A673 (cell line): ENCODE data around the gene SAP30. TPM values are rescaled to one million over a fixed set of nuclear protein-coding genes. Genes with fewer than 3 reads are reported as not detected.

ENCODE experiments used
- BruUV-seq: library from RNA; stranded (reverse); fragments of 400-500 nt; replicated peaks from 2 replicates; lab custom pipeline; 2021; lab: Mats Ljungman, UMichigan
- CTCF ChIA-PET: fragments of 300-600 bp; sonication (Branson Sonifier 250); formaldehyde crosslinking; loops from one replicate; lab custom pipeline; 2022; ENCODE audit warnings: antibody characterized with exemption; lab: Charles Lee
- POLR2A ChIA-PET: fragments of 300-600 bp; sonication (Branson Sonifier 250); formaldehyde crosslinking; loops from one replicate; lab custom pipeline; 2022; ENCODE audit warnings: antibody characterized with exemption; ENCODE audit not compliant: low non-redundant PET; lab: Charles Lee
- DNase-seq: peaks from one replicate; pipeline ENCODE4 v3.0.0-alpha.2; 2015; ENCODE audit warnings: low spot score
- H3K27ac ChIP-seq: fragments of 200-600 bp; sonication (generic); 2 replicates; pipeline ENCODE4 v1.5.1; 2016; ENCODE audit warnings: mixed run types, low read depth, mild to moderate bottlenecking, mixed read lengths, antibody characterized with exemption, low read length; ENCODE audit not compliant: poor library complexity, severe bottlenecking
- H3K27me3 ChIP-seq: fragments of 200-600 bp; sonication (generic); replicated peaks from 2 replicates; pipeline ENCODE4 v1.6.1; 2017; ENCODE audit warnings: mixed run types, low read depth, mild to moderate bottlenecking, mixed read lengths, antibody characterized with exemption, low read length; ENCODE audit not compliant: insufficient read depth, poor library complexity
- H3K36me3 ChIP-seq: fragments of 200-600 bp; sonication (generic); 2 replicates; pipeline ENCODE4 v1.6.1; 2016; ENCODE audit warnings: mixed run types, mild to moderate bottlenecking, mixed read lengths, antibody characterized with exemption, low read length; ENCODE audit not compliant: insufficient read depth, poor library complexity, severe bottlenecking
- H3K4me1 ChIP-seq: fragments of 200-600 bp; sonication (generic); 2 replicates; pipeline ENCODE4 v1.6.1; 2017; ENCODE audit warnings: mixed run types, mild to moderate bottlenecking, mixed read lengths, antibody characterized with exemption, low read length; ENCODE audit not compliant: insufficient read depth, poor library complexity, severe bottlenecking
- H3K4me3 ChIP-seq: fragments of 200-600 bp; sonication (generic); 2 replicates; pipeline ENCODE4 v1.5.1; 2016; ENCODE audit warnings: low read depth, mixed run types, mild to moderate bottlenecking, mixed read lengths, low read length; ENCODE audit not compliant: poor library complexity, severe bottlenecking
- H3K9me3 ChIP-seq: fragments of 200-600 bp; sonication (generic); 2 replicates; pipeline ENCODE4 v1.6.1; 2016; ENCODE audit warnings: mixed run types, low read depth, mild to moderate bottlenecking, mixed read lengths, antibody characterized with exemption, low read length; ENCODE audit not compliant: poor library complexity, severe bottlenecking
- EZH2 ChIP-seq: fragments of 200-600 bp; sonication (generic); IDR thresholded peaks from 2 replicates; pipeline ENCODE4 v1.6.1; 2017; ENCODE audit warnings: borderline replicate concordance, low read depth, mild to moderate bottlenecking, mixed read lengths, antibody characterized with exemption, low read length; ENCODE audit not compliant: poor library complexity, severe bottlenecking
- intact Hi-C: fragments of 100-400 bp; cut with micrococcal nuclease; formaldehyde crosslinking; loops from one replicate; pipeline ENCODE4 v1.10.0; 2022; ENCODE audit not compliant: unreplicated experiment
- total RNA-seq: library from RNA; stranded (reverse); gene quantifications from 2 replicates; pipeline ENCODE4 v1.2.3, GENCODE V29; 2021
- TF ChIP-seq, protein P1 (sequence below): fragments of 300-800, 200-600 bp; sonication (generic); conservative IDR thresholded peaks from 2 replicates; pipeline ENCODE4 v1.5.1; 2017; ENCODE audit warnings: low read depth, mild to moderate bottlenecking, antibody characterized with exemption, low read length, moderate library complexity, mixed read lengths

Gene SAP30
- total RNA-seq, 1 experiment from 2014 or later = 64.3 TPM

DNA sequence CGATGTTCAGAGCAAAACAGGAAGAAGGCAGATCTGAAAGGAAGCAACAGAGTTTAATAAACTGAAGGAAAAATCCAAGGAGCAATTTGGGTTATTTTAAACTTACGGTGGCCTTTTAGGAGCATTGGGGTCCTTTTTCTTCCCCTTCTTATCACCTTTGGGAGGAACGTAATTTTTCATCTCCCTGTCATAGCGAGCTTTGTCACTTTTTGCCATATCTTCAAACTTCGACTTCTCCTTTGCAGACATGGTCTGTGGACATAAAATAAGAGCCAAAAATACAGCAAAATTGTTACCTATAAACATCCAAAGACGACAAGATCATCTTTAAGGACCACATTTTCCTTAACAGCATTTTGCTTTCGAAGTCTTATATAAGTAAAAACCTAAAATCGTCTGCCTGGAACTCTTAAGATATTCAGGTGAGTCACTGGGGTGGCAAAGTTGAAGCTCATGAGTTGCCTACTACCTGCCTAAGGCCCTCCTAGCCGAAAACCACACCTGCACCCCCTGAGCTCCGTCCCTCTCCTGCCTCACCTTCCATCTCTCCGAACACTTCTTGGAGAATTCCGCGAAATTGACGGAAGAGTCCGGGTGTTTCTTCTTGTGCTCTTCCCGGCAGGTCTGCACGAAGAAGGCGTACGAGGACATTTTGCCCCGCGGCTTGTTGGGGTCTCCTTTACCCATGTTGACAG lies 37.6 kb upstream of the SAP30 start:
- ChIA-PET CTCF (interaction anchor here (0.5 kb wide), 1 partner anchor 320 kb away, joined by 7 read pairs; no protein-coding TSS in a partner anchor), POLR2A (no interaction called here)
- TF ChIP-seq, protein P1, sequence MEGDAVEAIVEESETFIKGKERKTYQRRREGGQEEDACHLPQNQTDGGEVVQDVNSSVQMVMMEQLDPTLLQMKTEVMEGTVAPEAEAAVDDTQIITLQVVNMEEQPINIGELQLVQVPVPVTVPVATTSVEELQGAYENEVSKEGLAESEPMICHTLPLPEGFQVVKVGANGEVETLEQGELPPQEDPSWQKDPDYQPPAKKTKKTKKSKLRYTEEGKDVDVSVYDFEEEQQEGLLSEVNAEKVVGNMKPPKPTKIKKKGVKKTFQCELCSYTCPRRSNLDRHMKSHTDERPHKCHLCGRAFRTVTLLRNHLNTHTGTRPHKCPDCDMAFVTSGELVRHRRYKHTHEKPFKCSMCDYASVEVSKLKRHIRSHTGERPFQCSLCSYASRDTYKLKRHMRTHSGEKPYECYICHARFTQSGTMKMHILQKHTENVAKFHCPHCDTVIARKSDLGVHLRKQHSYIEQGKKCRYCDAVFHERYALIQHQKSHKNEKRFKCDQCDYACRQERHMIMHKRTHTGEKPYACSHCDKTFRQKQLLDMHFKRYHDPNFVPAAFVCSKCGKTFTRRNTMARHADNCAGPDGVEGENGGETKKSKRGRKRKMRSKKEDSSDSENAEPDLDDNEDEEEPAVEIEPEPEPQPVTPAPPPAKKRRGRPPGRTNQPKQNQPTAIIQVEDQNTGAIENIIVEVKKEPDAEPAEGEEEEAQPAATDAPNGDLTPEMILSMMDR = no peak
- no peak for TF ChIP-seq EZH2
- Histone ChIP-seq H3K4me3 (peak overlapping the region; percentile 93), H3K27ac (peak overlapping the region; percentile 99), H3K9me3 (no peaks in the 10 kb centered on the region), H3K36me3 (peaks cover 52% of the 10 kb centered on the region), H3K27me3 (no peaks in the 10 kb centered on the region), H3K4me1 (peaks cover 29% of the 10 kb centered on the region)
- BruUV-seq = no TSS peak
- intact Hi-C loops = loop anchor here (10.0 kb wide), 1 partner anchor 982 kb away; no protein-coding TSS in a partner anchor
- no peak for DNase-seq

DNA sequence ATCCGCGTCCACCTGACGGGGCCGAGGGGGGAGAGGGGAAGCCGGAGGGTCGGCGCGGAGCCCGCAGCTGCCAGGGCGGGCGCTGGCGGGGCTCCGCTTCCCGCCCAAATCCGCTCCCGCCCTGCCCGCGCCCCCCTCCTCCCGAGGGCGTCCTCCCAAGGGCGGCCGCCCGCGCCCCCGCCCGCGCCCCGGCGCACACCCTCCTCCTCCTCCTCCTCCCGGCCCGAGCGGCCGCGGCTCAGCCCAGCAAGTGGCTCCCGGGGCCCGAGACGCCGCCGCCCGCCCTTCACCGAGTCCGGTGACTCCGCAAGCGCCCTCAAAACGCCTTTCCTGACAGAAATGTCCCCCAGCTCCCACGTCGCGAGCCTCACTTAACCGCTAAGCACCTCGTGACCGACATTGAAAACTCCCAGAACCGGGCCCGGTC lies 37.1 kb upstream of the SAP30 start:
- H3K36me3 ChIP-seq = peaks cover 46% of the 10 kb centered on the region
- no TSS peak for BruUV-seq
- H3K27me3 ChIP-seq = no peaks in the 10 kb centered on the region
- H3K4me3 ChIP-seq = peak overlapping the region; percentile 93
- no peaks in the 10 kb centered on the region for H3K9me3 ChIP-seq
- H3K4me1 ChIP-seq = peaks cover 31% of the 10 kb centered on the region
- intact Hi-C loops = loop anchor here (1.0 to 10.0 kb wide), 3 partner anchors 37 to 981 kb away; partner anchors contain the start of gene SAP30
- TF ChIP-seq, protein P1 = no peak
- no peak for TF ChIP-seq EZH2
- peak; percentile 58 for DNase-seq
- CTCF ChIA-PET = no interaction called here
- peak overlapping the region; percentile 99 for H3K27ac ChIP-seq
- POLR2A ChIA-PET = interaction anchor here (1.0 to 1.1 kb wide), 2 partner anchors 37 to 45 kb away, joined by 3 to 11 read pairs; partner anchors contain the start of gene SAP30

DNA sequence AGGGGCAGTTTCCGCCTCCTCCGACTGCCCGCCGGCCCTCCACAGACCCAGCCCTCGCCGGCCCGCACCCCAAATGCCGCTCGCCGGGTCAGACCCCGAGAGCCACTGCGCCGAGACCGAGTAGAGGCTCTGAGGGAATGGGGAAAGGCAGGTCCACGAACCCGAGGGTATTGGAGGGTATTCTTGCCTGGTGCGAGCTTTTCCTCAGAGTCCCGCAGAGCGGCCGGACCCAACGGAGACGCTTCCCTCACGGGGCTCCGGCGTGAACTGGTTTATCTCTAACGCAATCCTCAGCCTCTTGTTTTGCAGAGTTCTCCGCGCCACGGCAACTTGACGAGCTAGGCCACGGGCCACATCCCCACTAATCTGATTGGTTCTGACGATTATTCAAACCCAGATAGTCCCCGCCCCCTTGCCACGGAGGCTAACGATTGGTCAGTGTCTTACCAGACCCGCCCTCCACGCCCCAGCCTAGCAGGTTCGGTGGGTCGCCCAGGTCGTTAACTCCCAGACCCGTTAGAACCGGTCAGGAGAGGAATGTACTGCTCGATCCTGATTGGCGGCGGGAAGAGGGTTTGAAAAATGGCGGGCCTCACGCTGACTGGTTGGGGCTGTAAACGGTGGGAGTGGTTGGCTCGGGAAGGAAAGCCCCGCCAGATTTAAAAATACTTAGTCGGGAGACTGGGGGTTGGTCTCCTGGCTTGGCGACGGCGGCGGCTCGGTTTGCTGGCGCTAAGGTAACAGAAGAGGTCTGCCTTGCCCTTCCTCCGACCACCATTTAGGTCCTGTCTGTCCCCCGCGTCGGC lies 36.5 kb upstream of the SAP30 start, which contains the start of gene HMGB2:
TSS of gene HMGB2 (minus strand) at position 274 of the 806 bp plus-strand sequence. CDS start 709 bp downstream, outside the sequence.
- CTCF ChIA-PET = no interaction called here
- no TSS peak for BruUV-seq

More for the DNA sequence above, 36.5 kb upstream of the SAP30 start, which contains the start of gene HMGB2:
- Histone ChIP-seq H3K27ac (peak within 1 kb of the TSS; percentile 99), H3K4me3 (peak within 1 kb of the TSS; percentile 93), H3K4me1 (peaks cover 32% of the 10 kb centered on the region), H3K36me3 (peaks cover 40% of the 10 kb centered on the region), H3K27me3 (no peaks in the 10 kb centered on the region), H3K9me3 (no peaks in the 10 kb centered on the region)
- intact Hi-C loops = loop anchor here (1.0 to 10.0 kb wide), 3 partner anchors 37 to 981 kb away; partner anchors contain the start of gene SAP30
- POLR2A ChIA-PET = interaction anchor here (0.6 to 1.1 kb wide), 6 partner anchors 9 to 80 kb away, joined by 3 to 11 read pairs (median 3); partner anchors contain the start of gene SAP30
- peak; percentile 100 for DNase-seq
- no peak for TF ChIP-seq EZH2
- TF ChIP-seq, protein P1 = no peak
